ENCODE data around the gene ASTL. TPM values are rescaled to one million over a fixed set of nuclear protein-coding genes. Genes with fewer than 3 reads are reported as not detected.

The ASTL gene
- total and polyA plus RNA-seq, 2 of the 13 experiments (the other 11 are each of a cell fraction or from before 2014, with no cell fraction given), result not detected

DNA sequence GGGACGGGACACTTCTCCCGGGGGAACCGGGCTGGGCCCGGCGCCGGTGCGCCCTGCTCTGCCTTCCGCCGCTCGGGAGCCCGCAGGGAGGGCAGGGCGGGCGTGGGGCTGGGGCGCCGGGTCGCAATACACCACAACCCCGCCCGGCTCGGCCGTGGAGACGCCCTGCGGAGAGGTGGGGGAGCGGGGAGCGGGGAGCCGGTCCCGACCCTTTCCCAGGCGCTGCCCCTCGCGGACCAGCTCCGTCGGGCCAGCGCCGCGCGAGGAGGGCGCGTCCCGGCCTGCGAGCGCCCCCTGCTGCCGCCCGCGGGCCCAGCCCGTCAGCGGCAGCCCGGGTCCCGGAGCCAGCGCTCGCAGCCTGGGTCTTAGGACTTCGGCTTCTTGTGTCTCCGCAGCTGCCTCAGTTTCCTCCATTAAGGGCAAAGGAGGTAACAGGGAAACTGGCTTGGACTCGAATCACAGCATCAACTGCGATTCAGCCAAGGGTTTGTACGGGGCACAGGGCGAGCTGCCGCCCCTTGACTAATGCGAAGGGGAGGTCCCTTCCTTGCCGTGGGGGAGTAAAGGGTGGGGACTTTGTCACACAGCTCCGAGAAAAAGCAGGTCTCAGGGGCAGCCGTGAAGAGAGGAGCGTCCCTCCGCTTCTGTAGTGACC lies 21.3 kb downstream of the ASTL start (continued):
- TF ChIP-seq, protein P1, sequence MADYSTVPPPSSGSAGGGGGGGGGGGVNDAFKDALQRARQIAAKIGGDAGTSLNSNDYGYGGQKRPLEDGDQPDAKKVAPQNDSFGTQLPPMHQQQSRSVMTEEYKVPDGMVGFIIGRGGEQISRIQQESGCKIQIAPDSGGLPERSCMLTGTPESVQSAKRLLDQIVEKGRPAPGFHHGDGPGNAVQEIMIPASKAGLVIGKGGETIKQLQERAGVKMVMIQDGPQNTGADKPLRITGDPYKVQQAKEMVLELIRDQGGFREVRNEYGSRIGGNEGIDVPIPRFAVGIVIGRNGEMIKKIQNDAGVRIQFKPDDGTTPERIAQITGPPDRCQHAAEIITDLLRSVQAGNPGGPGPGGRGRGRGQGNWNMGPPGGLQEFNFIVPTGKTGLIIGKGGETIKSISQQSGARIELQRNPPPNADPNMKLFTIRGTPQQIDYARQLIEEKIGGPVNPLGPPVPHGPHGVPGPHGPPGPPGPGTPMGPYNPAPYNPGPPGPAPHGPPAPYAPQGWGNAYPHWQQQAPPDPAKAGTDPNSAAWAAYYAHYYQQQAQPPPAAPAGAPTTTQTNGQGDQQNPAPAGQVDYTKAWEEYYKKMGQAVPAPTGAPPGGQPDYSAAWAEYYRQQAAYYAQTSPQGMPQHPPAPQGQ (CRISPR knock-in tag; IDR thresholded peaks at IDR 0.05; ENCODE audit: borderline replicate concordance), result 0 out of 2 replicates have a peak, but pooled peaks have one; percentile 42
- TF ChIP-seq PAX8 (CRISPR knock-in tag; IDR thresholded peaks at IDR 0.05; ENCODE audit: borderline replicate concordance), result 0 out of 2 replicates have a peak, but pooled peaks have one; percentile 40
- TF ChIP-seq, protein P2, sequence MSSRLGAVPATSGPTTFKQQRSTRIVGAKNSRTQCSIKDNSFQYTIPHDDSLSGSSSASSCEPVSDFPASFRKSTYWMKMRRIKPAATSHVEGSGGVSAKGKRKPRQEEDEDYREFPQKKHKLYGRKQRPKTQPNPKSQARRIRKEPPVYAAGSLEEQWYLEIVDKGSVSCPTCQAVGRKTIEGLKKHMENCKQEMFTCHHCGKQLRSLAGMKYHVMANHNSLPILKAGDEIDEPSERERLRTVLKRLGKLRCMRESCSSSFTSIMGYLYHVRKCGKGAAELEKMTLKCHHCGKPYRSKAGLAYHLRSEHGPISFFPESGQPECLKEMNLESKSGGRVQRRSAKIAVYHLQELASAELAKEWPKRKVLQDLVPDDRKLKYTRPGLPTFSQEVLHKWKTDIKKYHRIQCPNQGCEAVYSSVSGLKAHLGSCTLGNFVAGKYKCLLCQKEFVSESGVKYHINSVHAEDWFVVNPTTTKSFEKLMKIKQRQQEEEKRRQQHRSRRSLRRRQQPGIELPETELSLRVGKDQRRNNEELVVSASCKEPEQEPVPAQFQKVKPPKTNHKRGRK (CRISPR knock-in tag; IDR thresholded peaks at IDR 0.05), result no peak
- TF ChIP-seq, protein P3, sequence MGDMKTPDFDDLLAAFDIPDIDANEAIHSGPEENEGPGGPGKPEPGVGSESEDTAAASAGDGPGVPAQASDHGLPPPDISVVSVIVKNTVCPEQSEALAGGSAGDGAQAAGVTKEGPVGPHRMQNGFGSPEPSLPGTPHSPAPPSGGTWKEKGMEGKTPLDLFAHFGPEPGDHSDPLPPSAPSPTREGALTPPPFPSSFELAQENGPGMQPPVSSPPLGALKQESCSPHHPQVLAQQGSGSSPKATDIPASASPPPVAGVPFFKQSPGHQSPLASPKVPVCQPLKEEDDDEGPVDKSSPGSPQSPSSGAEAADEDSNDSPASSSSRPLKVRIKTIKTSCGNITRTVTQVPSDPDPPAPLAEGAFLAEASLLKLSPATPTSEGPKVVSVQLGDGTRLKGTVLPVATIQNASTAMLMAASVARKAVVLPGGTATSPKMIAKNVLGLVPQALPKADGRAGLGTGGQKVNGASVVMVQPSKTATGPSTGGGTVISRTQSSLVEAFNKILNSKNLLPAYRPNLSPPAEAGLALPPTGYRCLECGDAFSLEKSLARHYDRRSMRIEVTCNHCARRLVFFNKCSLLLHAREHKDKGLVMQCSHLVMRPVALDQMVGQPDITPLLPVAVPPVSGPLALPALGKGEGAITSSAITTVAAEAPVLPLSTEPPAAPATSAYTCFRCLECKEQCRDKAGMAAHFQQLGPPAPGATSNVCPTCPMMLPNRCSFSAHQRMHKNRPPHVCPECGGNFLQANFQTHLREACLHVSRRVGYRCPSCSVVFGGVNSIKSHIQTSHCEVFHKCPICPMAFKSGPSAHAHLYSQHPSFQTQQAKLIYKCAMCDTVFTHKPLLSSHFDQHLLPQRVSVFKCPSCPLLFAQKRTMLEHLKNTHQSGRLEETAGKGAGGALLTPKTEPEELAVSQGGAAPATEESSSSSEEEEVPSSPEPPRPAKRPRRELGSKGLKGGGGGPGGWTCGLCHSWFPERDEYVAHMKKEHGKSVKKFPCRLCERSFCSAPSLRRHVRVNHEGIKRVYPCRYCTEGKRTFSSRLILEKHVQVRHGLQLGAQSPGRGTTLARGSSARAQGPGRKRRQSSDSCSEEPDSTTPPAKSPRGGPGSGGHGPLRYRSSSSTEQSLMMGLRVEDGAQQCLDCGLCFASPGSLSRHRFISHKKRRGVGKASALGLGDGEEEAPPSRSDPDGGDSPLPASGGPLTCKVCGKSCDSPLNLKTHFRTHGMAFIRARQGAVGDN (CRISPR knock-in tag; IDR thresholded peaks at IDR 0.05), result 0 out of 2 replicates have a peak, but pooled peaks have one; percentile 23
- TF ChIP-seq, protein P4, sequence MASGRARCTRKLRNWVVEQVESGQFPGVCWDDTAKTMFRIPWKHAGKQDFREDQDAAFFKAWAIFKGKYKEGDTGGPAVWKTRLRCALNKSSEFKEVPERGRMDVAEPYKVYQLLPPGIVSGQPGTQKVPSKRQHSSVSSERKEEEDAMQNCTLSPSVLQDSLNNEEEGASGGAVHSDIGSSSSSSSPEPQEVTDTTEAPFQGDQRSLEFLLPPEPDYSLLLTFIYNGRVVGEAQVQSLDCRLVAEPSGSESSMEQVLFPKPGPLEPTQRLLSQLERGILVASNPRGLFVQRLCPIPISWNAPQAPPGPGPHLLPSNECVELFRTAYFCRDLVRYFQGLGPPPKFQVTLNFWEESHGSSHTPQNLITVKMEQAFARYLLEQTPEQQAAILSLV (CRISPR knock-in tag; IDR thresholded peaks at IDR 0.05; ENCODE audit: borderline replicate concordance), result peak; percentile 35; the same call in 1 of the 2 replicates
- TF ChIP-seq IRF2 (CRISPR knock-in tag; IDR thresholded peaks at IDR 0.05), result 0 out of 2 replicates have a peak, but pooled peaks have one; percentile 13
- TF ChIP-seq RNF2 (conservative IDR thresholded peaks at IDR 0.05; ENCODE audit: low read depth), result 0 out of 2 replicates have a peak, but pooled peaks have one; percentile 67
- TF ChIP-seq ZNF331 (CRISPR knock-in tag; IDR thresholded peaks at IDR 0.05), result no peak
- no peak for TF ChIP-seq WIZ (CRISPR knock-in tag; IDR thresholded peaks at IDR 0.05)
- TF ChIP-seq RARA (CRISPR knock-in tag; IDR thresholded peaks at IDR 0.05), result no peak
- TF ChIP-seq ZNF841 (CRISPR knock-in tag; IDR thresholded peaks at IDR 0.05; ENCODE audit: borderline replicate concordance), result no peak
- peak; percentile 22; the same call in 1 of the 2 replicates for TF ChIP-seq ZFX (CRISPR knock-in tag; IDR thresholded peaks at IDR 0.05; ENCODE audit: low read depth)
- no peak for TF ChIP-seq ZBTB21 (CRISPR knock-in tag; IDR thresholded peaks at IDR 0.05)
- TF ChIP-seq KLF12 (CRISPR knock-in tag; IDR thresholded peaks at IDR 0.05; ENCODE audit: borderline replicate concordance), result no peak
- TF ChIP-seq MXI1 (IDR thresholded peaks at IDR 0.05; ENCODE audit: borderline replicate concordance, low read depth, low read length), result peak; percentile 39; the same call in 1 of the 3 replicates
- TF ChIP-seq, protein P5, sequence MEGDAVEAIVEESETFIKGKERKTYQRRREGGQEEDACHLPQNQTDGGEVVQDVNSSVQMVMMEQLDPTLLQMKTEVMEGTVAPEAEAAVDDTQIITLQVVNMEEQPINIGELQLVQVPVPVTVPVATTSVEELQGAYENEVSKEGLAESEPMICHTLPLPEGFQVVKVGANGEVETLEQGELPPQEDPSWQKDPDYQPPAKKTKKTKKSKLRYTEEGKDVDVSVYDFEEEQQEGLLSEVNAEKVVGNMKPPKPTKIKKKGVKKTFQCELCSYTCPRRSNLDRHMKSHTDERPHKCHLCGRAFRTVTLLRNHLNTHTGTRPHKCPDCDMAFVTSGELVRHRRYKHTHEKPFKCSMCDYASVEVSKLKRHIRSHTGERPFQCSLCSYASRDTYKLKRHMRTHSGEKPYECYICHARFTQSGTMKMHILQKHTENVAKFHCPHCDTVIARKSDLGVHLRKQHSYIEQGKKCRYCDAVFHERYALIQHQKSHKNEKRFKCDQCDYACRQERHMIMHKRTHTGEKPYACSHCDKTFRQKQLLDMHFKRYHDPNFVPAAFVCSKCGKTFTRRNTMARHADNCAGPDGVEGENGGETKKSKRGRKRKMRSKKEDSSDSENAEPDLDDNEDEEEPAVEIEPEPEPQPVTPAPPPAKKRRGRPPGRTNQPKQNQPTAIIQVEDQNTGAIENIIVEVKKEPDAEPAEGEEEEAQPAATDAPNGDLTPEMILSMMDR (CRISPR knock-in tag; IDR thresholded peaks at IDR 0.05), result peak; percentile 69
